HG03095 (cell line): ENCODE results near the gene PPARGC1A.

ENCODE experiments used
- ATAC-seq: cut with Tn5 transposase; IDR thresholded peaks from one replicate; pipeline ENCODE4 v1.9.1; 2021; ENCODE audit warnings: moderate library complexity; ENCODE audit not compliant: unreplicated experiment

PPARGC1A gene

GRCh38 chr4:23881674-23882337, 8.0 kb downstream of the PPARGC1A start:
- no peak for ATAC-seq

GRCh38 chr4:23881052-23881501, 8.8 kb downstream of the PPARGC1A start:
- no peak for ATAC-seq

GRCh38 chr4:23878912-23879732, 10.7 kb downstream of the PPARGC1A start:
- no peak for ATAC-seq

GRCh38 chr4:23878246-23878891, 11.5 kb downstream of the PPARGC1A start:
- no peak for ATAC-seq

- no peak for ATAC-seq
Measured at GRCh38 chr4:23877758-23878229, 12.1 kb downstream of the PPARGC1A start.

GRCh38 chr4:23876418-23877089, 13.3 kb downstream of the PPARGC1A start:
- no peak for ATAC-seq

- ATAC-seq = no peak
Measured at GRCh38 chr4:23875317-23875716, 14.5 kb downstream of the PPARGC1A start.

- ATAC-seq = no peak
Measured at GRCh38 chr4:23874536-23874901, 15.3 kb downstream of the PPARGC1A start.

GRCh38 chr4:23873717-23874535, 15.9 kb downstream of the PPARGC1A start:
- ATAC-seq = no peak

GRCh38 chr4:23871426-23871825, 18.4 kb downstream of the PPARGC1A start:
- ATAC-seq = no peak

GRCh38 chr4:23866450-23867075, 23.3 kb downstream of the PPARGC1A start:
- no peak for ATAC-seq

- ATAC-seq = no peak
Measured at GRCh38 chr4:23861897-23862296, 27.9 kb downstream of the PPARGC1A start.

GRCh38 chr4:23860919-23861318, 28.9 kb downstream of the PPARGC1A start:
- ATAC-seq = no peak

GRCh38 chr4:23857367-23857959, 32.4 kb downstream of the PPARGC1A start:
- ATAC-seq = no peak

GRCh38 chr4:23856630-23857029, 33.2 kb downstream of the PPARGC1A start:
- ATAC-seq = no peak

- ATAC-seq = no peak
Measured at GRCh38 chr4:23855912-23856605, 33.8 kb downstream of the PPARGC1A start.

GRCh38 chr4:23853986-23854660, 35.7 kb downstream of the PPARGC1A start:
- ATAC-seq = no peak

GRCh38 chr4:23851464-23851863, 38.4 kb downstream of the PPARGC1A start:
- ATAC-seq = no peak
